ENCODE results near the gene MTMR12. TPM values are rescaled to one million over a fixed set of nuclear protein-coding genes. Genes with fewer than 3 reads are reported as not detected.

MTMR12 gene
- total RNA-seq, 1 donor from 2014 or later = 25.6 TPM

DNA sequence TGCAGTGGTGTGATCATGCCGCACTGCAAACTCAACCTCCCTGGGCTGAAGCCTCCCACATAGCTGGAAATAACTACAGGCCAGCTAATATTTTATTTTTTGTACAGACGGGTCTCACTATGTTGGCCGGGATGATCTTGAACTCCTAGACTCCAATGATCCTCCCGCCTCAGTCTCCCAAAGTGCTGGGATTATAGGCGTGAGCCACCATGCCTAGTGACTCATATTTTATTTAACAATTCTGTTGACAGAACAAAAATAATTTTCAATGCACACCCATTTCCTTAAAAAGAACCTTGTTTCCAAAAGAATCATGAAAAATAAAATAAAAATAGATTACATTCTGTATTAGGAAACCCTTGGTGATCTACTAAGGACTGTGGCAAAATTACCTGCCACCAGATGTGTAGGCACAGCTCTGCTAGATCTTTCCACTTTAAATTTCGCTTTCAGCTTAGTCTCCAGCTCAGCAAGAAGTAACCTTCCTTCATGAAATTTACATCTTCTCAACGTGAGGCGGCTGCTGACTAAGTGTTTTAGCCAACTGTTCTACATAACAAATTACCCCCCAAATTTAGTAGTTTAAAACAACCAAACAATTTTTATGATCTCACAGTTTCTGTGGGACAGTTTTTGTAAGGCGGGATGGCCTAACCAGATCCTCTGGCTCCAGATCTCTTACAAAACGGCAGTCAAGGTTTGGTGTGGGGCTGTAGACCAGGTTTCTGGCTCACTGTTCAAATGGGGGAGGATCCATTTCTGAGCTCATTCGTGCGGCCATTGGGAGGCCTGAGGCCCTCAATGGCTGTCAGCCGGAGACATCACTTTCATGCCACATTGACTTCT is 106.0 kb downstream of the MTMR12 start:
- TF ChIP-seq, protein P1, sequence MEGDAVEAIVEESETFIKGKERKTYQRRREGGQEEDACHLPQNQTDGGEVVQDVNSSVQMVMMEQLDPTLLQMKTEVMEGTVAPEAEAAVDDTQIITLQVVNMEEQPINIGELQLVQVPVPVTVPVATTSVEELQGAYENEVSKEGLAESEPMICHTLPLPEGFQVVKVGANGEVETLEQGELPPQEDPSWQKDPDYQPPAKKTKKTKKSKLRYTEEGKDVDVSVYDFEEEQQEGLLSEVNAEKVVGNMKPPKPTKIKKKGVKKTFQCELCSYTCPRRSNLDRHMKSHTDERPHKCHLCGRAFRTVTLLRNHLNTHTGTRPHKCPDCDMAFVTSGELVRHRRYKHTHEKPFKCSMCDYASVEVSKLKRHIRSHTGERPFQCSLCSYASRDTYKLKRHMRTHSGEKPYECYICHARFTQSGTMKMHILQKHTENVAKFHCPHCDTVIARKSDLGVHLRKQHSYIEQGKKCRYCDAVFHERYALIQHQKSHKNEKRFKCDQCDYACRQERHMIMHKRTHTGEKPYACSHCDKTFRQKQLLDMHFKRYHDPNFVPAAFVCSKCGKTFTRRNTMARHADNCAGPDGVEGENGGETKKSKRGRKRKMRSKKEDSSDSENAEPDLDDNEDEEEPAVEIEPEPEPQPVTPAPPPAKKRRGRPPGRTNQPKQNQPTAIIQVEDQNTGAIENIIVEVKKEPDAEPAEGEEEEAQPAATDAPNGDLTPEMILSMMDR (IDR thresholded peaks at IDR 0.05; ENCODE audit: partially characterized antibody, unreplicated experiment) = no peak
- Mint-ChIP-seq H3K36me3 (ENCODE audit: unreplicated experiment) (no peaks in the 10 kb centered on the region), H3K9me3 (ENCODE audit: unreplicated experiment) (peaks cover 3% of the 10 kb centered on the region), H3K27me3 (ENCODE audit: unreplicated experiment) (peaks cover 5% of the 10 kb centered on the region), H3K4me3 (ENCODE audit: unreplicated experiment) (no peak overlapping the region), H3K4me1 (ENCODE audit: low read depth, unreplicated experiment) (no peaks in the 10 kb centered on the region), H3K27ac (ENCODE audit: unreplicated experiment) (no peak overlapping the region)
- DNase-seq = no peak

DNA sequence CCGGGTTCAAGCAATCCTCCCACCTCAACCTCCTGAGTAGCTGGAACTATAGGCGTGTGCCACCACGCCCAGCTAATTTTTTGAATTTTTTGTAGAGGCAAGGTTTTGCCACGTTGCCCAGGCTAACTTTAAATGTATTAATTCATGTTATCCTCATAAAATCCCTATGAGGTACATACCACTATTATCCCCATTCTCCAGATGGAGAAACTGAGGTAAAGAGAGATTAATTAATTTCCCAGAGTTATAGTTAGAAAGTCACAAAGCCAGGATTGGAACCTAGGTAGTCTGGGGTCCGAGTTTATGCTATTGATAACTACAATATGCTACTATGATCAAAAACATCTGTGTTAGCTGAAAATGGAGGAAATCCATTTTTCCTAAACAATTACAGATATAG is 106.7 kb downstream of the MTMR12 start:
- no peaks in the 10 kb centered on the region for H3K4me1 Mint-ChIP-seq (ENCODE audit: low read depth, unreplicated experiment)
- peaks cover 3% of the 10 kb centered on the region for H3K9me3 Mint-ChIP-seq (ENCODE audit: unreplicated experiment)
- TF ChIP-seq, protein P1 (IDR thresholded peaks at IDR 0.05; ENCODE audit: partially characterized antibody, unreplicated experiment) = no peak
- H3K27ac Mint-ChIP-seq (ENCODE audit: unreplicated experiment) = no peak overlapping the region
- DNase-seq = no peak
- H3K27me3 Mint-ChIP-seq (ENCODE audit: unreplicated experiment) = peaks cover 5% of the 10 kb centered on the region
- H3K4me3 Mint-ChIP-seq (ENCODE audit: unreplicated experiment) = no peak overlapping the region
- H3K36me3 Mint-ChIP-seq (ENCODE audit: unreplicated experiment) = no peaks in the 10 kb centered on the region

DNA sequence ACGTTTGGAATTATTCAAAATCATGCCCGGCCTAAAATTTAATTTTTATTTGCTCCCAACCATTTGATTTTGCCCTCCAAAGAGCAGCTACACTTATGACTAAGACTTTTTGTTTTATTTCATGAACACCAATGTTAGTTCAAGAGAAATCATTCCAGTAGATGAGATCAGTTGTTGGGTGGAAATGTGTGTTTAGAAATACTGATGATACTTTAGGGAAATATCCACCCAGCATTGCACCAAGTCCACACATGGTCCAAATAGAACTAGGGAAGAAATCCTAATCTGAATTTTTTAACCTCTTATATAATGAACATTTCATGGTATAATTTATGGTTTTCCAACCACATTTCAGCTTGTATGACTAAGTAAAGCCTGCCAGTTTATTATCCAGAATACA is 110.3 kb downstream of the MTMR12 start:
- no peak overlapping the region for H3K27ac Mint-ChIP-seq (ENCODE audit: unreplicated experiment)
- TF ChIP-seq, protein P1 (IDR thresholded peaks at IDR 0.05; ENCODE audit: partially characterized antibody, unreplicated experiment) = no peak
- no peak overlapping the region for H3K4me3 Mint-ChIP-seq (ENCODE audit: unreplicated experiment)
- no peaks in the 10 kb centered on the region for H3K36me3 Mint-ChIP-seq (ENCODE audit: unreplicated experiment)
- no peaks in the 10 kb centered on the region for H3K4me1 Mint-ChIP-seq (ENCODE audit: low read depth, unreplicated experiment)
- no peak for DNase-seq
- H3K9me3 Mint-ChIP-seq (ENCODE audit: unreplicated experiment) = peaks cover 2% of the 10 kb centered on the region
- peaks cover 4% of the 10 kb centered on the region for H3K27me3 Mint-ChIP-seq (ENCODE audit: unreplicated experiment)

DNA sequence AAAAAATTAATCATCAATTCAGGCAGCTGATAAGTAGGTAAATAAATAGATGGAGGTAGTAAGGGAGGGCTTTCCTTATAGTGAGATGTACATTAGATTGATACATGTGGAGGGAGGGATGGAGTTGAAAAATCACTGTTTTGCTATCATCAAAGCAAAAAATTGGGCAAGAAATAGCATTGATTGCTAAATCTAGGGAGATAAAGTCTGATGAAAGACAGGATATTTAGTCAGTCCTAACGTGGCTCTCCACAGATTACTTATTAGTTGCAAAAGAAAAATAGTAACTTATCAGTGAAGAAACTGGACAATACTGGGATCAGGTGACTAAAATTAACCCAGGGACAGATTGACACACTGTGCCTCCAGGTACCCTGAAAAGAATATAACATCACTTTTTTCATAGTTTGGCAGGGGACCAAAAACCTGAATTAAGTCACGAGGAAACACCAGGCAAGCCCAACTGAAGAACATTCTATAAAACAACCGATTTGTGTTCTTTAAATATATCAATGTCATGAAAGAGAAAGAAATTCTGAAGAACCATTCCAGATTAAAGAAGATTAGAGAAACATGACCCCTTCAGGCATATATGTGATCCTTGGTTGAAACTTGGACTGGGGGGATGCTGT is 111.5 kb downstream of the MTMR12 start:
- TF ChIP-seq, protein P1 (IDR thresholded peaks at IDR 0.05; ENCODE audit: partially characterized antibody, unreplicated experiment) = no peak
- H3K9me3 Mint-ChIP-seq (ENCODE audit: unreplicated experiment) = peaks cover 3% of the 10 kb centered on the region
- no peak overlapping the region for H3K27ac Mint-ChIP-seq (ENCODE audit: unreplicated experiment)
- H3K27me3 Mint-ChIP-seq (ENCODE audit: unreplicated experiment) = peaks cover 2% of the 10 kb centered on the region
- H3K36me3 Mint-ChIP-seq (ENCODE audit: unreplicated experiment) = no peaks in the 10 kb centered on the region
- H3K4me1 Mint-ChIP-seq (ENCODE audit: low read depth, unreplicated experiment) = no peaks in the 10 kb centered on the region
- DNase-seq = no peak
- no peak overlapping the region for H3K4me3 Mint-ChIP-seq (ENCODE audit: unreplicated experiment)

DNA sequence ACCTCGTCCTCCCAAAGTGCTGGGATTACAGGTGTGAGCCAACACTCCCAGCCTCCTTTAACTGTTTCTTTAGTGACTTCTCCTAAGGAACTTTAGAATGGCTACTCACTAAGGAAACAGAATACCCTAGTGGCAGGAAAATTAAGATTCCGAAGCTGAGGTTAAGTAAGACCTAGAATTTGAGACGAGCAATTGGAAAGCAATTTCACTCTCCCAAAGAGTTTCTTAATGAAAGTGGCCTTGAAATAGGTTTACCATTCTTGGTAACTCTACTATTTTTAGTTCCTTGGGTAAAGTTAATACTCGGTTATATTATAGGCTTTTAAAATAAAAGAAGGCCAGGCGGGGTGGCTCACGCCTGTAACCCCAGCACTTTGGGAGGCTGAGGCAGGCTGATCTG is 115.7 kb downstream of the MTMR12 start:
- peaks cover 2% of the 10 kb centered on the region for H3K27me3 Mint-ChIP-seq (ENCODE audit: unreplicated experiment)
- H3K36me3 Mint-ChIP-seq (ENCODE audit: unreplicated experiment) = no peaks in the 10 kb centered on the region
- TF ChIP-seq, protein P1 (IDR thresholded peaks at IDR 0.05; ENCODE audit: partially characterized antibody, unreplicated experiment) = no peak
- H3K4me1 Mint-ChIP-seq (ENCODE audit: low read depth, unreplicated experiment) = no peaks in the 10 kb centered on the region
- H3K27ac Mint-ChIP-seq (ENCODE audit: unreplicated experiment) = no peak overlapping the region
- DNase-seq = no peak
- no peak overlapping the region for H3K4me3 Mint-ChIP-seq (ENCODE audit: unreplicated experiment)
- peaks cover 3% of the 10 kb centered on the region for H3K9me3 Mint-ChIP-seq (ENCODE audit: unreplicated experiment)

Data from glutamatergic neuron (in vitro differentiated cells).